Vagina (tissue), 2 donors: Measurements from ENCODE around the gene SS18L1. TPM values are rescaled to one million over a fixed set of nuclear protein-coding genes. Genes with fewer than 3 reads are reported as not detected.

Experiments
- DNase-seq, 2 donors: peaks; one replicate each; pipeline ENCODE4 v3.0.0-alpha.2; 2017; ENCODE audit errors: extremely low spot score in 2 of 2
- H3K27ac ChIP-seq: fragments of 200-600 bp; sonication (generic); one replicate; pipeline ENCODE4 v1.5.1; 2019
- H3K27me3 ChIP-seq: fragments of 200-600 bp; sonication (generic); one replicate; pipeline ENCODE4 v1.5.1; 2019
- H3K36me3 ChIP-seq, 2 donors: fragments of 200-600 bp; sonication (generic); one replicate each; pipeline ENCODE4 v1.5.1; 2017 to 2019
- H3K4me1 ChIP-seq: fragments of 200-600 bp; sonication (generic); one replicate; pipeline ENCODE4 v1.5.1; 2019
- H3K4me3 ChIP-seq, 2 donors: fragments of 200-600 bp; sonication (generic); 1 replicate in 1 of 2; 2 replicates in 1 of 2; pipeline ENCODE4 v1.5.1; 2016 to 2019
- H3K9me3 ChIP-seq: fragments of 200-600 bp; sonication (generic); one replicate; pipeline ENCODE4 v1.5.1; 2019
- POLR2A ChIP-seq, 2 donors: fragments of 450-650 bp; IDR thresholded peaks; one replicate each; pipeline ENCODE4 v1.6.1; 2017; ENCODE audit warnings: antibody characterized with exemption in 2 of 2, mild to moderate bottlenecking in 2 of 2, moderate library complexity in 2 of 2
- POLR2AphosphoS5 ChIP-seq, 2 donors: sonication (generic); formaldehyde crosslinking; IDR thresholded peaks; one replicate each; pipeline ENCODE4 v1.9.0; 2017; ENCODE audit warnings: antibody characterized with exemption in 2 of 2, mild to moderate bottlenecking in 2 of 2, low read depth in 1 of 2; ENCODE audit not compliant: insufficient read depth in 1 of 2
- intact Hi-C: fragments of 100-400 bp; cut with DNase I; formaldehyde crosslinking; loops from one replicate; pipeline ENCODE4 v1.15.1; 2023
- total RNA-seq: library from RNA; depleted of rRNA; stranded (reverse); fragments of >200 nt; gene quantifications from one replicate; pipeline ENCODE4 v1.2.3, GENCODE V29; 2016
- TF ChIP-seq, protein P1 (sequence below), 3 experiments: fragments of 450-650 bp in 2 of 3; fragments of 200-600 bp in 1 of 3; sonication (generic) in 1 of 3; IDR thresholded peaks; one replicate each; pipeline ENCODE4 v1.5.1; 2017 to 2019; ENCODE audit warnings: antibody characterized with exemption in 3 of 3, mild to moderate bottlenecking in 2 of 3, moderate library complexity in 2 of 3

The SS18L1 gene
- total RNA-seq, 1 donor from 2014 or later, result 25.3 TPM

DNA sequence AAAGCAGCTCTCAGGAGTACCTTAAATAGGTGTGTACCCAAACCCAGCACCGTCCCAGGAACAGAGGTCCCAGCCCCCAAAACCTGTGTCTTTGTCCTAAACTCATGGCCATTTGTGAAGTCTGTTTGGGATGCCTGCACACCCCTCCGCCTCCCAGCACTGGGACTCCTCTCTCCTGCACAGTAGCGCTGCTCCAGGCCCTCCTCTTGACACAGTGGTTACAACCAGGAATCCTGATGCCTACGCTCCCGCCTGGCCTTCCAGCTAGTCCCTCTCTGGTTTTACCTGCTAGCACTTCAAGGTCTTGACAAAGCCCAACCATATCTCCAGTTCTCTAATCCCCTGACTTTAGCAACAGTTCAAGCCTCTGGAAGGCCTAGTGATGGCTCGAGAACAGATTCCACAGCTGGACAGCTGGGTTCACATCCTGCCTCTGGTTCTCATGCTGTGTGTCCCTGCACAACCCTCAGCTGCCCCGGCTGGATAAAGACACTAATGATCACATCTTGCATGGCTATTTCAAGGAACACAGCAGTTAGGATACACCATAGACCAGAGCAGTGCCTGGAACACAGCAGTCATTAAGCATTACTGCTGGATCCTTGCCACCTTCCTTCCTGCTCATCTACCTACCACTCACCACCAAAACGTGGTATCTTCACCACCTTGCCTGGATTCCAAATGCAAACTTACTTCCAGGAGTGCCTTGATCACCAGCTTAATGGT is 5.9 kb upstream of the SS18L1 start:
- H3K36me3 ChIP-seq, result peaks cover 0 to 61% of the 10 kb centered on the region in 2 donors
- no peak for DNase-seq
- TF ChIP-seq POLR2AphosphoS5 (IDR thresholded peaks at IDR 0.05; ENCODE audit: insufficient read depth in 1 of 2, low read depth in 1 of 2), result no peak
- TF ChIP-seq POLR2A (IDR thresholded peaks at IDR 0.05), result no peak
- TF ChIP-seq, protein P1, sequence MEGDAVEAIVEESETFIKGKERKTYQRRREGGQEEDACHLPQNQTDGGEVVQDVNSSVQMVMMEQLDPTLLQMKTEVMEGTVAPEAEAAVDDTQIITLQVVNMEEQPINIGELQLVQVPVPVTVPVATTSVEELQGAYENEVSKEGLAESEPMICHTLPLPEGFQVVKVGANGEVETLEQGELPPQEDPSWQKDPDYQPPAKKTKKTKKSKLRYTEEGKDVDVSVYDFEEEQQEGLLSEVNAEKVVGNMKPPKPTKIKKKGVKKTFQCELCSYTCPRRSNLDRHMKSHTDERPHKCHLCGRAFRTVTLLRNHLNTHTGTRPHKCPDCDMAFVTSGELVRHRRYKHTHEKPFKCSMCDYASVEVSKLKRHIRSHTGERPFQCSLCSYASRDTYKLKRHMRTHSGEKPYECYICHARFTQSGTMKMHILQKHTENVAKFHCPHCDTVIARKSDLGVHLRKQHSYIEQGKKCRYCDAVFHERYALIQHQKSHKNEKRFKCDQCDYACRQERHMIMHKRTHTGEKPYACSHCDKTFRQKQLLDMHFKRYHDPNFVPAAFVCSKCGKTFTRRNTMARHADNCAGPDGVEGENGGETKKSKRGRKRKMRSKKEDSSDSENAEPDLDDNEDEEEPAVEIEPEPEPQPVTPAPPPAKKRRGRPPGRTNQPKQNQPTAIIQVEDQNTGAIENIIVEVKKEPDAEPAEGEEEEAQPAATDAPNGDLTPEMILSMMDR (IDR thresholded peaks at IDR 0.05), result no peak
- H3K27ac ChIP-seq, result no peak overlapping the region
- intact Hi-C loops, result no loop called here
- H3K4me1 ChIP-seq, result peaks cover 43% of the 10 kb centered on the region
- no peaks in the 10 kb centered on the region for H3K27me3 ChIP-seq
- no peak overlapping the region for H3K4me3 ChIP-seq
- H3K9me3 ChIP-seq, result no peaks in the 10 kb centered on the region

DNA sequence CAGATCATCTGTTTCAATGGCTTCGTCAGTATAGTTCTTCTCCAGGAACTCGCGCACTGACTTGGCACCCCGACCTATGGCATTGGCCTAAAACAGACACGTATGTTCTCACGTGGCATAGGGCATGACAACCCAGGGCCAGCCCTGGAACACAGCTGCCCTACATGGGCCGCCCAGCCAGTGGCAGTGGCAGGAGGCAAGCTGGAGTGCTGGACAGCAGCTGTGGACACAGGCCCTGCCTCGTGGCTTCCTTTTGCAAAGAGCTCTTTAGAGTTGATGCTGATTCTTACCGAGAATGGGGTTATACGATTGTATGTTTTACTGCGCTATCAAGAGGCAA is 5.4 kb upstream of the SS18L1 start:
- Histone ChIP-seq H3K27ac (no peak overlapping the region), H3K4me3 (no peak overlapping the region), H3K27me3 (no peaks in the 10 kb centered on the region), H3K9me3 (no peaks in the 10 kb centered on the region), H3K4me1 (peaks cover 38% of the 10 kb centered on the region), H3K36me3 (peaks cover 0 to 55% of the 10 kb centered on the region in 2 donors)
- TF ChIP-seq POLR2AphosphoS5 (IDR thresholded peaks at IDR 0.05; ENCODE audit: insufficient read depth in 1 of 2, low read depth in 1 of 2) (no peak), POLR2A (IDR thresholded peaks at IDR 0.05) (no peak)
- TF ChIP-seq, protein P1 (IDR thresholded peaks at IDR 0.05), result no peak
- intact Hi-C loops, result no loop called here
- no peak for DNase-seq

DNA sequence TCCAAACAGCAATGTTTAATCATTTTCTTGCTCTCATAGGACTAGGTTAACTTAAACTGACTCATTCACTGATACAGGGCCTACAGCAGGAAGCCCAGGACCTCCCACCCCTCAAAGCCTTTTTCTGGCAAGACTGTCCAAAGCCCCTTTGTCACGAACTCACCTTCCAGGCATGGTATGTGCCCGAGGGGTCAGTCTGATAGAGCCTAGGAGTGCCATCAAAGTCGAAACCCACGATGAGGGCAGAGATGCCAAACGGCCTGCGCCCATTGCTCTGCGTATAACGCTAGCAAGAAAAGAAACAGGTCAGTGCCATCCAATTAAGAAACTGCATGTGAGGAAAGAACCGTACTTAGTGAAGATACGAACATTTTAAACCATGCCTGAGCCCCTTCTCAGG is 4.7 kb upstream of the SS18L1 start:
- peaks cover 36% of the 10 kb centered on the region for H3K4me1 ChIP-seq
- intact Hi-C loops, result no loop called here

DNA sequence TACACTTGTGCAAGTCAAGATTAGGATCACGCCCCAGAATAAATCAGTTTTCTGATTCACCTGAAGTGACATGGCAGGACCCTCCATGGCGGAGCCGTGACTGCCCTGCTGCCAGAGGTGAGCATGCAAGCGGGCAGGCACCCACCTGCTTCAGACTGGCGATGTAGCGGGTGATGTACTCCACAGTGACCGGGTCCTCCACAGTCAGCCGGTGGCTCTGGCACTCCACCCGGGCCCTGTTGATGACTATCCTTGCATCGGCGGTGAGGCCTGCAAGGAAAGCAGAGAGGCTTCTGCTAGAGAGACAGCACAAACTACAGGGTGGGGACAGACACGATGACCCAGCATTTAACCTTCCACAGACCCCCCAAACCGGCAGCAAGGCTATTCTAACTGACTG is 3.9 kb upstream of the SS18L1 start:
- Histone ChIP-seq H3K4me3 (no peak overlapping the region), H3K27ac (no peak overlapping the region), H3K4me1 (peaks cover 34% of the 10 kb centered on the region), H3K9me3 (no peaks in the 10 kb centered on the region), H3K27me3 (no peaks in the 10 kb centered on the region), H3K36me3 (peaks cover 0 to 48% of the 10 kb centered on the region in 2 donors)
- no peak for DNase-seq
- intact Hi-C loops, result loop anchor here (5.0 to 10.0 kb wide), 2 partner anchors 77 to 245 kb away; partner anchors contain the start of gene RPS21
- TF ChIP-seq, protein P1 (IDR thresholded peaks at IDR 0.05), result no peak
- TF ChIP-seq POLR2A (IDR thresholded peaks at IDR 0.05) (no peak), POLR2AphosphoS5 (IDR thresholded peaks at IDR 0.05; ENCODE audit: insufficient read depth in 1 of 2, low read depth in 1 of 2) (no peak)

More for the DNA sequence above, 4.7 kb upstream of the SS18L1 start:
- Histone ChIP-seq H3K4me3 (no peak overlapping the region), H3K36me3 (peaks cover 0 to 49% of the 10 kb centered on the region in 2 donors), H3K27ac (no peak overlapping the region), H3K9me3 (no peaks in the 10 kb centered on the region), H3K27me3 (no peaks in the 10 kb centered on the region)
- no peak for DNase-seq
- TF ChIP-seq POLR2A (IDR thresholded peaks at IDR 0.05) (no peak), POLR2AphosphoS5 (IDR thresholded peaks at IDR 0.05; ENCODE audit: insufficient read depth in 1 of 2, low read depth in 1 of 2) (no peak)
- TF ChIP-seq, protein P1 (IDR thresholded peaks at IDR 0.05), result no peak

DNA sequence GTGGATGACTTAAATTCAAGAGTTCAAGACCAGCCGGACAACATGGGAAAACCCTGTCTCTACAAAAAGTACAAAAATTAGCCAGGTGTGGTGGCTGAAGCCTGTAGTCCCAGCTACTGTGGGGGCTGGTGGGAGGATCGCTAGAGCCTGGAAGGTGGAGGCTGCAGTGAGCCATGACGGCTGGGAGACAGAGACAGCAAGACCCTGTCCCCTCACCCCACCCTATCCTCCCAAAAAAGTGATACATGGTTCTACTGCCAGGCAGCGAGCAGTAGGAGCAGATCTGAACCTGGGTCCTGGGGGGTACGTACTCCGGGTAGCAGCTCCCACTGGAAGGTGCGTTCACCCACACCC is 2.5 kb upstream of the SS18L1 start:
- intact Hi-C loops, result loop anchor here (5.0 to 10.0 kb wide), 2 partner anchors 79 to 244 kb away; partner anchors contain the start of gene RPS21
- Histone ChIP-seq H3K27ac (no peak overlapping the region), H3K9me3 (no peaks in the 10 kb centered on the region), H3K27me3 (no peaks in the 10 kb centered on the region), H3K4me1 (peaks cover 41% of the 10 kb centered on the region), H3K4me3 (peak overlapping the region; percentile 83 to 98), H3K36me3 (peaks cover 0 to 43% of the 10 kb centered on the region in 2 donors)
- TF ChIP-seq POLR2AphosphoS5 (IDR thresholded peaks at IDR 0.05; ENCODE audit: insufficient read depth in 1 of 2, low read depth in 1 of 2) (no peak), POLR2A (IDR thresholded peaks at IDR 0.05) (no peak)
- TF ChIP-seq, protein P1 (IDR thresholded peaks at IDR 0.05), result no peak
- no peak for DNase-seq
